HEK293 (cell line): ENCODE data around the gene CNFN.

ENCODE experiments used
- PBX3 ChIP-seq: sonication (generic); formaldehyde crosslinking; IDR thresholded peaks from 2 replicates; pipeline ENCODE4 v1.8.1; 2022; ENCODE audit warnings: mild to moderate bottlenecking, moderate library complexity, missing genetic modification reagents
- YY1 ChIP-seq: fragments of 450-650 bp; formaldehyde crosslinking; IDR thresholded peaks from 2 replicates; pipeline ENCODE4 v1.5.1; 2018; ENCODE audit warnings: missing biosample characterization, missing genetic modification characterization
- ZNF121 ChIP-seq: fragments of 450-650 bp; formaldehyde crosslinking; IDR thresholded peaks from 2 replicates; pipeline ENCODE4 v1.5.1; 2016; ENCODE audit warnings: missing biosample characterization, missing genetic modification characterization
- ZNF133 ChIP-seq: fragments of 450-650 bp; formaldehyde crosslinking; IDR thresholded peaks from 2 replicates; pipeline ENCODE4 v1.5.1; 2016; ENCODE audit warnings: missing biosample characterization, missing genetic modification characterization
- ZNF221 ChIP-seq: fragments of 450-650 bp; formaldehyde crosslinking; IDR thresholded peaks from 2 replicates; pipeline ENCODE4 v1.5.1; 2017; ENCODE audit warnings: missing biosample characterization, missing genetic modification characterization, borderline replicate concordance
- ZNF23 ChIP-seq: fragments of 450-650 bp; formaldehyde crosslinking; IDR thresholded peaks from 2 replicates; pipeline ENCODE4 v1.5.1; 2016; ENCODE audit warnings: missing biosample characterization, missing genetic modification characterization, borderline replicate concordance
- ZNF596 ChIP-seq: fragments of 450-650 bp; IDR thresholded peaks from 2 replicates; pipeline ENCODE4 v1.5.0; 2018; ENCODE audit warnings: missing biosample characterization, mild to moderate bottlenecking, missing genetic modification characterization, moderate library complexity
- ZNF658 ChIP-seq: fragments of 450-650 bp; formaldehyde crosslinking; IDR thresholded peaks from 2 replicates; pipeline ENCODE4; 2016; ENCODE audit warnings: missing biosample characterization, missing genetic modification characterization
- ZNF747 ChIP-seq: fragments of 450-650 bp; formaldehyde crosslinking; IDR thresholded peaks from 2 replicates; pipeline ENCODE4 v1.5.1; 2016; ENCODE audit warnings: missing biosample characterization, missing genetic modification characterization
- TF ChIP-seq, protein P1 (sequence below): fragments of 450-650 bp; formaldehyde crosslinking; IDR thresholded peaks from 2 replicates; pipeline ENCODE4 v1.5.1; 2016; ENCODE audit warnings: missing biosample characterization, missing genetic modification characterization
- TF ChIP-seq, protein P2 (sequence below): fragments of 450-650 bp; formaldehyde crosslinking; optimal IDR thresholded peaks from 2 replicates; pipeline ENCODE3; 2016; ENCODE audit warnings: missing biosample characterization, mild to moderate bottlenecking, missing genetic modification characterization
- TF ChIP-seq, protein P3 (sequence below): fragments of 450-650 bp; formaldehyde crosslinking; conservative IDR thresholded peaks from 2 replicates; pipeline ENCODE4 v1.5.1; 2016; ENCODE audit warnings: low read depth, missing biosample characterization, missing genetic modification characterization
- TF ChIP-seq, protein P4 (sequence below): fragments of 450-650 bp; formaldehyde crosslinking; IDR thresholded peaks from 2 replicates; pipeline ENCODE4 v1.5.1; 2017; ENCODE audit warnings: missing biosample characterization, missing genetic modification characterization

DNA sequence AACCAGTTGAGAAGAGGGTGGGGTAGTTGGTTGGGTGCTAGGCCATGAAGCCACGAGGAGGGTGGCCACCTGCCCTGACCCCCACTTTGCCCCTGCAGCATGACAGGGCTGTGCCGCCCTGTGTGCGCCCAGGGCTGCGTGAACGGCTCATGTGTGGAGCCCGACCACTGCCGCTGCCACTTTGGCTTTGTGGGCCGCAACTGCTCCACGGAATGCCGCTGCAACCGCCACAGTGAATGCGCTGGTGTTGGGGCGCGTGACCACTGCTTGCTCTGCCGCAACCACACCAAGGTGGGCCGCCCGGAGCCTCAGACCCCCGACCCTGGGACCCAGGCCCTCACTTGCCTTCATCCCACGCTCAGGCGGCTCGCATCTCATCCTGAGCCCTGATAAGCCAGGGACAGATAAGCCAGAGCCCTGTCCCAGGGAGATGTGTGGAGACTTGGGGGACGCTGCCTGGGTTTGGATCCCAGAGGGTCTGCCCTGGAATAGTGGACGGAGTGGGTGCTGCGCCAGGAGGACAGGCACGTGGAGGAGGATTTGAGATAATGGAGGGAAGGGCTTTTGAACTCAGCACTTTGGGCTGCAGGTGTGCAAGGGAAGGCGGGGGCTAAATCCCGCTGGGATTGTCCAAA, 20.5 kb downstream of the CNFN start:
- TF ChIP-seq, protein P1, sequence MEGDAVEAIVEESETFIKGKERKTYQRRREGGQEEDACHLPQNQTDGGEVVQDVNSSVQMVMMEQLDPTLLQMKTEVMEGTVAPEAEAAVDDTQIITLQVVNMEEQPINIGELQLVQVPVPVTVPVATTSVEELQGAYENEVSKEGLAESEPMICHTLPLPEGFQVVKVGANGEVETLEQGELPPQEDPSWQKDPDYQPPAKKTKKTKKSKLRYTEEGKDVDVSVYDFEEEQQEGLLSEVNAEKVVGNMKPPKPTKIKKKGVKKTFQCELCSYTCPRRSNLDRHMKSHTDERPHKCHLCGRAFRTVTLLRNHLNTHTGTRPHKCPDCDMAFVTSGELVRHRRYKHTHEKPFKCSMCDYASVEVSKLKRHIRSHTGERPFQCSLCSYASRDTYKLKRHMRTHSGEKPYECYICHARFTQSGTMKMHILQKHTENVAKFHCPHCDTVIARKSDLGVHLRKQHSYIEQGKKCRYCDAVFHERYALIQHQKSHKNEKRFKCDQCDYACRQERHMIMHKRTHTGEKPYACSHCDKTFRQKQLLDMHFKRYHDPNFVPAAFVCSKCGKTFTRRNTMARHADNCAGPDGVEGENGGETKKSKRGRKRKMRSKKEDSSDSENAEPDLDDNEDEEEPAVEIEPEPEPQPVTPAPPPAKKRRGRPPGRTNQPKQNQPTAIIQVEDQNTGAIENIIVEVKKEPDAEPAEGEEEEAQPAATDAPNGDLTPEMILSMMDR (tag by site-specific recombination), result no peak
- TF ChIP-seq ZNF658 (tag by site-specific recombination) (no peak), ZNF23 (tag by site-specific recombination) (no peak), ZNF747 (no peak), ZNF221 (tag by site-specific recombination) (no peak), ZNF133 (tag by site-specific recombination) (no peak), YY1 (no peak), ZNF121 (tag by site-specific recombination) (no peak), ZNF596 (tag by site-specific recombination) (no peak), PBX3 (CRISPR knock-in tag) (no peak)
- TF ChIP-seq, protein P2, sequence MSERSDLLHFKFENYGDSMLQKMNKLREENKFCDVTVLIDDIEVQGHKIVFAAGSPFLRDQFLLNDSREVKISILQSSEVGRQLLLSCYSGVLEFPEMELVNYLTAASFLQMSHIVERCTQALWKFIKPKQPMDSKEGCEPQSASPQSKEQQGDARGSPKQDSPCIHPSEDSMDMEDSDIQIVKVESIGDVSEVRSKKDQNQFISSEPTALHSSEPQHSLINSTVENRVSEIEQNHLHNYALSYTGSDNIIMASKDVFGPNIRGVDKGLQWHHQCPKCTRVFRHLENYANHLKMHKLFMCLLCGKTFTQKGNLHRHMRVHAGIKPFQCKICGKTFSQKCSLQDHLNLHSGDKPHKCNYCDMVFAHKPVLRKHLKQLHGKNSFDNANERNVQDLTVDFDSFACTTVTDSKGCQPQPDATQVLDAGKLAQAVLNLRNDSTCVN (tag by site-specific recombination), result no peak
- TF ChIP-seq, protein P3, sequence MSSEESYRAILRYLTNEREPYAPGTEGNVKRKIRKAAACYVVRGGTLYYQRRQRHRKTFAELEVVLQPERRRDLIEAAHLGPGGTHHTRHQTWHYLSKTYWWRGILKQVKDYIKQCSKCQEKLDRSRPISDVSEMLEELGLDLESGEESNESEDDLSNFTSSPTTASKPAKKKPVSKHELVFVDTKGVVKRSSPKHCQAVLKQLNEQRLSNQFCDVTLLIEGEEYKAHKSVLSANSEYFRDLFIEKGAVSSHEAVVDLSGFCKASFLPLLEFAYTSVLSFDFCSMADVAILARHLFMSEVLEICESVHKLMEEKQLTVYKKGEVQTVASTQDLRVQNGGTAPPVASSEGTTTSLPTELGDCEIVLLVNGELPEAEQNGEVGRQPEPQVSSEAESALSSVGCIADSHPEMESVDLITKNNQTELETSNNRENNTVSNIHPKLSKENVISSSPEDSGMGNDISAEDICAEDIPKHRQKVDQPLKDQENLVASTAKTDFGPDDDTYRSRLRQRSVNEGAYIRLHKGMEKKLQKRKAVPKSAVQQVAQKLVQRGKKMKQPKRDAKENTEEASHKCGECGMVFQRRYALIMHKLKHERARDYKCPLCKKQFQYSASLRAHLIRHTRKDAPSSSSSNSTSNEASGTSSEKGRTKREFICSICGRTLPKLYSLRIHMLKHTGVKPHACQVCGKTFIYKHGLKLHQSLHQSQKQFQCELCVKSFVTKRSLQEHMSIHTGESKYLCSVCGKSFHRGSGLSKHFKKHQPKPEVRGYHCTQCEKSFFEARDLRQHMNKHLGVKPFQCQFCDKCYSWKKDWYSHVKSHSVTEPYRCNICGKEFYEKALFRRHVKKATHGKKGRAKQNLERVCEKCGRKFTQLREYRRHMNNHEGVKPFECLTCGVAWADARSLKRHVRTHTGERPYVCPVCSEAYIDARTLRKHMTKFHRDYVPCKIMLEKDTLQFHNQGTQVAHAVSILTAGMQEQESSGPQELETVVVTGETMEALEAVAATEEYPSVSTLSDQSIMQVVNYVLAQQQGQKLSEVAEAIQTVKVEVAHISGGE, result no peak
- TF ChIP-seq, protein P4, sequence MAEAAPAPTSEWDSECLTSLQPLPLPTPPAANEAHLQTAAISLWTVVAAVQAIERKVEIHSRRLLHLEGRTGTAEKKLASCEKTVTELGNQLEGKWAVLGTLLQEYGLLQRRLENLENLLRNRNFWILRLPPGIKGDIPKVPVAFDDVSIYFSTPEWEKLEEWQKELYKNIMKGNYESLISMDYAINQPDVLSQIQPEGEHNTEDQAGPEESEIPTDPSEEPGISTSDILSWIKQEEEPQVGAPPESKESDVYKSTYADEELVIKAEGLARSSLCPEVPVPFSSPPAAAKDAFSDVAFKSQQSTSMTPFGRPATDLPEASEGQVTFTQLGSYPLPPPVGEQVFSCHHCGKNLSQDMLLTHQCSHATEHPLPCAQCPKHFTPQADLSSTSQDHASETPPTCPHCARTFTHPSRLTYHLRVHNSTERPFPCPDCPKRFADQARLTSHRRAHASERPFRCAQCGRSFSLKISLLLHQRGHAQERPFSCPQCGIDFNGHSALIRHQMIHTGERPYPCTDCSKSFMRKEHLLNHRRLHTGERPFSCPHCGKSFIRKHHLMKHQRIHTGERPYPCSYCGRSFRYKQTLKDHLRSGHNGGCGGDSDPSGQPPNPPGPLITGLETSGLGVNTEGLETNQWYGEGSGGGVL, result no peak
